ENCODE data around the gene FGF1. TPM values are rescaled to one million over a fixed set of nuclear protein-coding genes. Genes with fewer than 3 reads are reported as not detected.

The FGF1 gene
- total RNA-seq, 1 experiment from 2014 or later = 3.2 TPM

DNA sequence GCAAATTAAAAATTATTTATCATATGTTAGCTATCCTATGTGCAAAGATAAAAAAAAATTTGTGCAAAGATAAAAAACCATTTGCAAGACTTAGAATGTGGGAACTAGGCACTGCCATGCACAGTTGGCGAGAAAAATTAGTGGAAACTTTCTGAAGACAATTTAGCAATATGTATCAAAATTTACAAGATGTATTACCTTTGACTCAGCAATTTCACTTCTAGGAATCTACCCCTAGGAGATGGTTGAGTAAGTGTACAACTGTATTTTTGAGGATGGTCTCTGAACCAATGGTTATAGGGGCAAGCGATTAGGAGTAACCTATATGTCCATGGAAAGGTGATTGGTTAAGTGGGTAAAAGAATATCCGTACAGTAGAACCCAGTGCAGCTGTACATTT lies 88.9 kb downstream of the FGF1 start:
- TF ChIP-seq CTCF (conservative IDR thresholded peaks at IDR 0.05) = no peak
- no peaks in the 10 kb centered on the region; the same call in 1 of the 2 replicates for H3K27me3 Mint-ChIP-seq (ENCODE audit: low read depth)
- Histone ChIP-seq H3K23ac (ENCODE audit: insufficient read length, low read depth, low read length) (no peak overlapping the region), H3K23me2 (ENCODE audit: insufficient read length, low read depth, low read length, poor library complexity, severe bottlenecking) (no peaks in the 10 kb centered on the region), H3K56ac (ENCODE audit: insufficient read length, low read depth, low read length) (no peak overlapping the region), H3K79me2 (ENCODE audit: insufficient read depth, low read length) (no peaks in the 10 kb centered on the region), H2AFZ (ENCODE audit: low read length) (no peak overlapping the region), H3T11ph (ENCODE audit: low read length) (no peak overlapping the region), H3K4me1 (ENCODE audit: insufficient read depth, low read length) (no peaks in the 10 kb centered on the region; the same call in 1 of the 2 replicates), H4K91ac (ENCODE audit: insufficient read length, low read depth, low read length) (no peak overlapping the region), H3K4ac (ENCODE audit: low read depth, low read length) (no peak overlapping the region), H3K18ac (ENCODE audit: insufficient read length, low read depth, low read length) (no peak overlapping the region), H4K20me1 (ENCODE audit: control insufficient read depth, insufficient read depth, insufficient read length) (no peaks in the 10 kb centered on the region), H3K4me2 (ENCODE audit: insufficient read depth, insufficient read length, low read length) (no peak overlapping the region), H2AK5ac (ENCODE audit: insufficient read length, low read length) (no peak overlapping the region), H4K5ac (ENCODE audit: insufficient read length, low read depth, low read length) (no peak overlapping the region), H3K9me3 (ENCODE audit: control insufficient read depth, low read depth, low read length) (no peaks in the 10 kb centered on the region), H2BK20ac (ENCODE audit: low read depth, low read length, poor library complexity, severe bottlenecking) (no peak overlapping the region), H3K27me3 (ENCODE audit: insufficient read depth, low read length) (no peaks in the 10 kb centered on the region), H3K27ac (ENCODE audit: insufficient read length, low read depth, low read length) (no peak overlapping the region), H3K9ac (ENCODE audit: extremely low read depth, insufficient read length, low read length) (no peak overlapping the region), H3K79me1 (ENCODE audit: insufficient read depth, low read depth, low read length, poor library complexity, severe bottlenecking) (no peaks in the 10 kb centered on the region), H3K14ac (ENCODE audit: insufficient read depth, low read length) (no peak overlapping the region), H2BK5ac (ENCODE audit: insufficient read length, low read length) (no peak overlapping the region), H2BK15ac (ENCODE audit: low read depth, low read length) (no peak overlapping the region), H2BK12ac (ENCODE audit: insufficient read length, low read depth, low read length) (no peak overlapping the region), H2BK120ac (ENCODE audit: low read depth, low read length, poor library complexity, severe bottlenecking) (no peak overlapping the region), H4K8ac (replicated peaks; ENCODE audit: insufficient read length, low read depth, low read length) (no peak overlapping the region)
- no CpG with 5 or more reads among the region's 3 CpGs for WGBS (ENCODE audit: extremely low coverage, insufficient read length, low lambda C conversion rate)
- peaks cover 17 to 22% of the 10 kb centered on the region in 2 experiments for H3K4me1 Mint-ChIP-seq
- H3K36me3 Mint-ChIP-seq (ENCODE audit: insufficient read depth in 1 of 3, low read depth in 3 of 3) = peaks cover 0 to 2% (median 2%) of the 10 kb centered on the region in 3 experiments; a peak in 3 of 7 replicates
- H3K27ac Mint-ChIP-seq = no peak overlapping the region
- no peak overlapping the region for H3K4me3 Mint-ChIP-seq
- DNase-seq = no peak
- no peaks in the 10 kb centered on the region for H3K9me3 Mint-ChIP-seq
